ENCODE measurements around the gene TPGS1.
A peak's percentile ranks its signal among the peaks of the same experiment; 100 is the strongest.

TPGS1 gene

DNA sequence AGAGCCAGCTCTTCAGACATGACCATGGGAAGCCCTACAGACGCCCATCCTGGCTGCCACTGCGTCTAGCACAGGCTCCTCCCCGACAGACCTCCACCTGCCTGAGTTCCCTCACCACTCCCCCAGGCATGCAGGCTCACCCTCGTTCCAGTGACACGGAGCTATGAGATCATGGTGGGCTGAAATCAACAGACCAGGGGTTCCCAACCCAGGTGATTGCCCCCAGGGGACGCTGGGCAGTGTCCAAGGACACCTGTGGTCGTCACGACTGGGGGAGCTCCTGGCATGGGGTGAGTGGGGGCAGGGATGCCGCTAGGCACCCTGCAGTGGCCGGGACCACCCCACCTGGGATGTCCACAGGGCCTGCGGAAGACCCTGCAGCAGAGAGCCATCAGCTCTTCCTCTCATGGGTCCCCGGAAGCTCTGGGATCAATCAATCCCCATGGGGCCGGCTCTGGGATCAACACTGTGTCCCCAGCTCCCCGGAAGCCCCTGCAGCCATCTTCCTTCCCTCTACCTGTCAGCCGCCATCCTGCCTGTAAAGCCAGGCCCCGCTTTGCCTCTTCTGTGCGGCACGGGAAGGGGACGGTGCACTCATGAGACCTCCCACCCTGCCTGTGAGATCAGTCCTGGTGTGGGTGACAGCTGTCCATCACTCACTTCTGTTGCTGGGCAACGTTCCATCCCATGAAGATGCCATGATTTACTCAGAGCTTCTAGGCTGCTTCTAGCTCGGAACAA, 23.8 kb upstream of the TPGS1 start:
- in situ Hi-C loops (cut with MboI; ENCODE audit: low sequenced_read_pairs): no loop called here
- Histone ChIP-seq H3K9me3 (no peaks in the 10 kb centered on the region), H3K4me3 (no peak overlapping the region), H3K27me3 (ENCODE audit: low read depth) (peaks cover 4% of the 10 kb centered on the region; the same call in 1 of the 2 replicates), H3K4me1 (peaks cover 4% of the 10 kb centered on the region; the same call in 1 of the 2 replicates), H3K36me3 (replicated peaks) (peaks cover 1% of the 10 kb centered on the region; the same call in 1 of the 2 replicates)
- no peak for DNase-seq (ENCODE audit: low spot score in 2 of 2)

DNA sequence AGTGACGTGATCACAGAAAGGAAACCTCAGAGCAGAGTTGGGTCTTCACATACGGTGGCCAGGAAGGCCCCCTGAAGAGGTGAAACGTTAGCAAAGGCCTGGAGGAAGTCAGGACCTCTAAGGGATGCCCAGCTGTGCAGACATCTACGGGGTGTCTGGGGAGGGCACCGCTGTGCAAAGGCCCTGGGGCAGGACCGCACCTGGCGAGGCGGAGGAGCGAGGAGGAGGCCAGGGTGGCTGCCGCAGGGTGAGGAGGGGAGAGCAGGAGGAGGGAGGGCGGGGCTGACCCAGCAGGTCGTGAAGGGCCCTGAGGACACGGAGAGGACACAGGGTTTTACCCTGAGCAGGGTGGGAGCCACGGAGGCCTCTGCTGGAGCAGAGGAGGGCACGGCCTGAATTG, 22.8 kb upstream of the TPGS1 start:
- peaks cover 4% of the 10 kb centered on the region; the same call in 1 of the 2 replicates for H3K4me1 ChIP-seq
- peak in 1 of 2 experiments; percentile 10 for DNase-seq (ENCODE audit: low spot score in 2 of 2)
- peaks cover 4% of the 10 kb centered on the region; the same call in 1 of the 2 replicates for H3K27me3 ChIP-seq (ENCODE audit: low read depth)
- no peaks in the 10 kb centered on the region for H3K9me3 ChIP-seq
- in situ Hi-C loops (cut with MboI; ENCODE audit: low sequenced_read_pairs): no loop called here
- peaks cover 4% of the 10 kb centered on the region; the same call in 1 of the 2 replicates for H3K36me3 ChIP-seq (replicated peaks)
- no peak overlapping the region for H3K4me3 ChIP-seq

DNA sequence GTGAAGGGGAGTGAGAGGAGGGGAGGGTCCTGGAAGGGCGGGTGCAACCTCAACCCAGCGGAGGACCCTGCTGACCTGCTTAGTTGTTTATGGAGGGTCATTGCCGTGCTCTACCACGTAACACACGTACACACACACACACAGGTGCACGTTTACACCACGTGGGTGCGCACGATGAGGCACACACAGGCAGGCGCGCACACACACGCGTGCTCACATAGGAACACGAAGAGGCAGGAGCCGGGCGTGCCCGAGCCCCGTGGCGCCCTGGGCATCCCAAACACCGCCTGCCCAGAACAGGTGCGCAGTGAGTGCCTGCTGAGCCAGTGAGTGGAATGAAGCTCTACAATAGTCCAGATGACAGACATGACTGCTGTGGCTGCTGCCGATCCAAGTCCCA, 22.2 kb upstream of the TPGS1 start:
- in situ Hi-C loops (cut with MboI; ENCODE audit: low sequenced_read_pairs): no loop called here
- peaks cover 5% of the 10 kb centered on the region; the same call in 1 of the 2 replicates for H3K4me1 ChIP-seq
- H3K36me3 ChIP-seq (replicated peaks): peaks cover 4% of the 10 kb centered on the region; the same call in 1 of the 2 replicates
- no peak for DNase-seq (ENCODE audit: low spot score in 2 of 2)
- H3K4me3 ChIP-seq: no peak overlapping the region
- peaks cover 4% of the 10 kb centered on the region; the same call in 1 of the 2 replicates for H3K27me3 ChIP-seq (ENCODE audit: low read depth)
- no peaks in the 10 kb centered on the region for H3K9me3 ChIP-seq

DNA sequence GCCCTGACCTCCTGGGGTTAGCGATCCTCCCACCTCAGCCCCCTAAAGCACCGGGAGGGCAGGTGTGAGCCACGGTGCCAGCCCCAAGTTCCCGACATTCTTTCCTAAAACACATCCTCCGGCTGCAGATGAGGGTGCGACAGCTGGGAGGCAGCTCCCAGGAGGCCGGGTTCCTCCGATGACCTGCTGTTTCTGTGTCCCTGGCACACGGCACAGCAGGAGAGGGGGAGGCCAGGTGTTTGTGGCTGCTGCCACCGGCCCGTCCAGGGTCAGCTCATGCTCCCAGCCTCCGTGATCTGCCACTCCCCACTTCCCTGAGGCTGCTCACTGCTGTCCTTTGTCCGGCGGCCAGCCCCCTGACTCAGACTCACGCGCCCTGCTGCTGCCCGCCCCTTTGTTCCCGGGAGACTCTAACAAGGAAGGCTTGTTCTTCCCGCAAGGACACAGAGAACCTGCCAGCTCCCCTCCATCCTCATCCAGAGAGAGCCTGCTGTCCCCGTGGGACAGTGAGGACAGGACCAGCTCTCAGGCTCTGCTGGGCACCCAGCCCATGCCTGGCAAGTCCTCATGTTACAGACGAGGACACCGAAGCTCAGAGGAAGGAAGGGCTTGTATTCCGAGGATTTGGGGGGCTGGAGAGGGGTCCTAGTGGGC, 21.6 kb upstream of the TPGS1 start:
- Histone ChIP-seq H3K36me3 (replicated peaks) (peaks cover 4% of the 10 kb centered on the region; the same call in 1 of the 2 replicates), H3K27me3 (ENCODE audit: low read depth) (peaks cover 4% of the 10 kb centered on the region; the same call in 1 of the 2 replicates), H3K4me3 (no peak overlapping the region), H3K9me3 (no peaks in the 10 kb centered on the region), H3K4me1 (peaks cover 5% of the 10 kb centered on the region; the same call in 1 of the 2 replicates)
- in situ Hi-C loops (cut with MboI; ENCODE audit: low sequenced_read_pairs): no loop called here
- DNase-seq (ENCODE audit: low spot score in 2 of 2): no peak

DNA sequence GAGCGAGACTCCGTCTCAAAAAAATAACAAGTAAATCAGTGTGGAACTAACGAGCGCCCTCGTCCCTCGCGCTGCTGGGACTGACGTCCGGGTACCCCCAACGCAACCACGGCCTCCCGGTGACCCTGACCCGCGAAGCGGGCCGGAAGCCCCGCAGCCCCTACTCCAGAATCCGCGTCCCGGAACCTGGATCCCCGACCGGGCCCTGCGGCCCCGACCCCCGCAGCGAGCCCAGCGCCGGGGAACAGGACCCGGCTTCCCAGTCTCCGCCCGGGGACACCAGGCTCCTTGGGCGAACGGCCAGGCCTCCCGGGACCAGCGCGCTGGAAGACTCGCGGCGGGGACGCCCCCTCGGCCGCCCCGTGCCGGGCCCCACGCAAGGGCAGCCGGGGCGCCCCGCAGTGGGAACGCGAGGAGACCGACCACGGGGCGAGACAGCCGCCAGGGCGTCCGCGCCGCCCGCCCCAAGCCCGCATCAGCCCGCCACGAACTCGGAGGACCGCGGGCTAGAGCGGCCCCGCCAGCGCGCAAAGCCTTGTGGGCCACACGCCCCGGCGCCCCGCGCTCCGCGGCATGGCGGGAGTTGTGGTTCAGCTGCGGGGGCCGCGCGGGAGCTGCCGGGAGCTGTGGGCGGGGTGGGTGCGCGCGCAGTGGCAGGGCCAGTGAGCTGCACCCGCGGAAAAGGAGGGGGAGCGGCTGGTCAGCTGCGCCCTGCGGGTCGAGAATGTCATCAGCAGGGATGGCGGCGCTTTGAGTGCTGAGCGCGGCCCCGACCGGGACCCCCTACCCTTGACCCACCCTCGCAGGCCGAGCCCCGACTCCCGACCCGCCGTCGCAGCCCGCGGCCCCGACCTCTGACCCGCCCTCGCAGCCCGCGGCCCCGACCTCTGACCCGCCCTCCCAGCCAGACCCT, 18.5 kb upstream of the TPGS1 start:
- in situ Hi-C loops (cut with MboI; ENCODE audit: low sequenced_read_pairs): no loop called here
- Histone ChIP-seq H3K9me3 (no peaks in the 10 kb centered on the region), H3K4me1 (peaks cover 5% of the 10 kb centered on the region; the same call in 1 of the 2 replicates), H3K36me3 (replicated peaks) (peaks cover 4% of the 10 kb centered on the region; the same call in 1 of the 2 replicates), H3K4me3 (peak overlapping the region; percentile 89), H3K27me3 (ENCODE audit: low read depth) (peaks cover 4% of the 10 kb centered on the region; the same call in 1 of the 2 replicates)
- DNase-seq (ENCODE audit: low spot score in 2 of 2): peak; percentile 91 to 97

DNA sequence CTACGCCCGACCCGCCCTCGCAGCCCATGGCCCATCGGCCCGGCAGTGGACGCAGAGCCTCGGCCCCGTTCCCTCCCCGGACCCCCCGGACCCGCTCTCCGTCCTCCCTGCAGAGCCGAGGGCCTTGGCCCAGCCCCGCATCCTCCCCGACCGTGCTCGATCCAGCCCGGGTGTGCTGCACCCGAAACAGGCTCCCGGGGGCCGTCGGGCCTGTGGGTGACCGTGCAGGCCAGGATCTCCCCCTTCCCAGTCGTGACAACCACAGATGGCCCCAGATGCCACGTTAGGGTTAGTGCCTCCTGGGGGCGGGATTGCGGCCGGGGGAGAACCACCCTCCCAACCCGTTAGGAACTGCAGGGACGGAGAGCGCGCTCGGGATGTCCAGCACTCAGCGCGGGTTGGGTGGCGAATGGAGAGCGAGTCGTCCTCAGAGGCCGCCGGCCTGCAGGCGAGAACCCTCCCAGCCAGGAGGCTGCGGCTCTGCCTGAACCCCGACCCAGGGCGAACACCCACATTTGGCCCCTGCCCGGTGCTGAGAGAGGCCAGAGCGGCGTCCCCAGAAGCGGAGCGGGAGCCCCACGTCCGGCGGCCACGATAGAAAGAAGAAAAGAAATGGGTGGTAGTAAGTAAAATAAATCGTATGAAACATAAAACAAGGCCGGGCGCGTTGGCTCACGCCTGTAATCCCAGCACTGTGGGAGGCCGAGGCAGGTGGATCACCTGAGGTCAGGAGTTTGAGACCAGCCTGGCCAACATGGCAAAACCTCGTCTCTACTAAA, 17.7 kb upstream of the TPGS1 start:
- peaks cover 5% of the 10 kb centered on the region; the same call in 1 of the 2 replicates for H3K4me1 ChIP-seq
- DNase-seq (ENCODE audit: low spot score in 2 of 2): peak in 1 of 2 experiments; percentile 52
- no peaks in the 10 kb centered on the region for H3K9me3 ChIP-seq
- peak overlapping the region; percentile 89 for H3K4me3 ChIP-seq
- H3K27me3 ChIP-seq (ENCODE audit: low read depth): peaks cover 4% of the 10 kb centered on the region; the same call in 1 of the 2 replicates
- in situ Hi-C loops (cut with MboI; ENCODE audit: low sequenced_read_pairs): no loop called here
- peaks cover 4% of the 10 kb centered on the region; the same call in 1 of the 2 replicates for H3K36me3 ChIP-seq (replicated peaks)

DNA sequence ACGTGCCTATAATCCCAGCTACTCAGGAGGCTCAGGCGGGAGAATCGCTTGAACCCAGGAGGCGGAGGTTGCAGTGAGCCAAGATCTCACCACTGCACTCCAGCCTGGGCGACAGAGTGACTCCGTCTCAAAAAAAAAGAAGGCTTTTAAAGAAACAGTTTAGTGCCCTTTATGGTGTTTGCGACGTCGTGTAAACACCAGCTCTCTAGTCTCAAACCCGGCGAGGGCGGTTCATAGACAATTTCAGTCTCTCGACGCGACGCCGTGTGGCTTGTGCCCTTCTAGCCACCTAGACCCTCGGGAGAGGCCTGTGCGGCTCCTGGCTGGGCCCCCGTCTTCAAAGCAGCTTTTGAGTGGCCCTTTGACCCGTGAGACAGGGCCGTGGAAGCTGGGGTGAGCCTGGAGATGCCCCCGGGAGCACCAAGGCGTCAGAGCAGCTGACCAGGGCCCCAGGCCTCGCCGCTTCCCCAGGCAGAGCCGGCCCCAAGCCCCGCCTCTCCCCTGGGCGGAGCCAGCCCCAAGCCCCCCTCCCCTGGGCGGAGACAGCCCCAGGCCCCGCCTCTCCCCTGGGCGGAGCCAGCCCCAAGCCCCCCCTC, 16.1 kb upstream of the TPGS1 start:
- peak; percentile 2 to 50 for DNase-seq (ENCODE audit: low spot score in 2 of 2)
- H3K27me3 ChIP-seq (ENCODE audit: low read depth): no peaks in the 10 kb centered on the region
- H3K9me3 ChIP-seq: no peaks in the 10 kb centered on the region
- no peak overlapping the region for H3K4me3 ChIP-seq
- peaks cover 4% of the 10 kb centered on the region; the same call in 1 of the 2 replicates for H3K36me3 ChIP-seq (replicated peaks)
- in situ Hi-C loops (cut with MboI; ENCODE audit: low sequenced_read_pairs): no loop called here
- peaks cover 5% of the 10 kb centered on the region; the same call in 1 of the 2 replicates for H3K4me1 ChIP-seq

DNA sequence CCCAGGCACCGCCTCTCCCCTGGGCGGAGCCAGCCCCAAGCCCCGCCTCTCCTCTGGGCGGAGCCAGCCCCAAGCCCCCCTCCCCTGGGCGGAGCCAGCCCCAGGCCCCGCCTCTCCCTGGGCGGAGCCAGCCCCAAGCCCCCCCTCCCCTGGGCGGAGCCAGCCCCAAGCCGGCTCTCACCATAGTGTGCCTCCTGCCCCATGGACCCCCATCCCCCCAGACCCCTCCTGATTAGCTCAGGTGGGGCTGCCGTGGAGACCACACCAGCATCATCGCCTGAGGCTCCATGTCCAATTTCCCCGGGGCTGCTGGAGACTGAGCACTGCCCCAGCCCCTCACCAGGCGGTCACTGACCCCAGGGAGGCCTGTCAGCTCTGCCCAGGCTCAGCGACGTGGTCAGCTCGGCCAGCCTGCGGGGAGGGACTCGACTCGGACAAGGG, 15.2 kb upstream of the TPGS1 start:
- DNase-seq (ENCODE audit: low spot score in 2 of 2): peak in 1 of 2 experiments; percentile 42
- Histone ChIP-seq H3K36me3 (replicated peaks) (peaks cover 4% of the 10 kb centered on the region; the same call in 1 of the 2 replicates), H3K4me3 (no peak overlapping the region), H3K27me3 (ENCODE audit: low read depth) (no peaks in the 10 kb centered on the region), H3K9me3 (no peaks in the 10 kb centered on the region), H3K4me1 (peaks cover 5% of the 10 kb centered on the region; the same call in 1 of the 2 replicates)
- in situ Hi-C loops (cut with MboI; ENCODE audit: low sequenced_read_pairs): no loop called here

DNA sequence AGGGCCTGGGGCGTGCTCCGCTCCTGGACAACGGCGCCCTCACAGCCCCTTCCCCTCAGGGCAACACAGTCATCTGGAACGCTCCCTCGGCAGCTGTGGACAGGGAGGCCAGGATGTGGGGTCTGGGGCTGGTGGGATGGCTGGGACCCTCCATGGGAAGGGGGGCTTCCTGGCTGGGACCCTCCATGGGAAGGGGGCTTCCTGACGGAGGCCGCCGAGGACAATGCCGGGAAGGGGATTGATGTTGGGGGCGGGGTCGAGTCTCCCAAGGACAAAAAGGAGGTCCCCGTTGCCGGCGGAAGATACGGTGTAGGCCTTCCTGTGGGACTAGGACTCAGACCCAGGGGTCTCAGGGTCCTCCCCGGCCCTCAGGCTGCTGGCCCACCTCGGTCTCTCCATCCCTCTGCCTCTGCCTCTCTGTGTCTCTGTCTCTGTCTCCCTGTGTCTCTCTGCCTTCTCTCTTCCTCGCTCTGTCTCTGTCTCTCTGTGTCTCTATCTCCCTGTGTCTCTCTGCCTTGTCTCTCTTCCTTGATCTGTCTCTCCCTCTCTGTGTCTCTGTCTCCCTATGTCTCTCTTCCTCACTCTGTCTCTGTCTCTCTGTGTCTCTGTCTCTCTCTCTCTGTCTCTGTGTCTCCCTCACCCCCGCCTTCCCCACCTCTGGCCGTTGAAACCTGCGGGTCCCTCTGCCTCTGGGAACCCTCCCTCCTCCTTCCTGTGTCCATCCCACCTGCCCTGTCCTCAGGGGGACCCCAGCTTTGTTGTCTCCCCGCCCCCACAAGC, 13.7 kb upstream of the TPGS1 start:
- Histone ChIP-seq H3K4me1 (peaks cover 5% of the 10 kb centered on the region; the same call in 1 of the 2 replicates), H3K4me3 (no peak overlapping the region), H3K36me3 (replicated peaks) (peaks cover 2% of the 10 kb centered on the region; the same call in 1 of the 2 replicates), H3K27me3 (ENCODE audit: low read depth) (peaks cover 8% of the 10 kb centered on the region), H3K9me3 (no peaks in the 10 kb centered on the region)
- no peak for DNase-seq (ENCODE audit: low spot score in 2 of 2)
- in situ Hi-C loops (cut with MboI; ENCODE audit: low sequenced_read_pairs): no loop called here

DNA sequence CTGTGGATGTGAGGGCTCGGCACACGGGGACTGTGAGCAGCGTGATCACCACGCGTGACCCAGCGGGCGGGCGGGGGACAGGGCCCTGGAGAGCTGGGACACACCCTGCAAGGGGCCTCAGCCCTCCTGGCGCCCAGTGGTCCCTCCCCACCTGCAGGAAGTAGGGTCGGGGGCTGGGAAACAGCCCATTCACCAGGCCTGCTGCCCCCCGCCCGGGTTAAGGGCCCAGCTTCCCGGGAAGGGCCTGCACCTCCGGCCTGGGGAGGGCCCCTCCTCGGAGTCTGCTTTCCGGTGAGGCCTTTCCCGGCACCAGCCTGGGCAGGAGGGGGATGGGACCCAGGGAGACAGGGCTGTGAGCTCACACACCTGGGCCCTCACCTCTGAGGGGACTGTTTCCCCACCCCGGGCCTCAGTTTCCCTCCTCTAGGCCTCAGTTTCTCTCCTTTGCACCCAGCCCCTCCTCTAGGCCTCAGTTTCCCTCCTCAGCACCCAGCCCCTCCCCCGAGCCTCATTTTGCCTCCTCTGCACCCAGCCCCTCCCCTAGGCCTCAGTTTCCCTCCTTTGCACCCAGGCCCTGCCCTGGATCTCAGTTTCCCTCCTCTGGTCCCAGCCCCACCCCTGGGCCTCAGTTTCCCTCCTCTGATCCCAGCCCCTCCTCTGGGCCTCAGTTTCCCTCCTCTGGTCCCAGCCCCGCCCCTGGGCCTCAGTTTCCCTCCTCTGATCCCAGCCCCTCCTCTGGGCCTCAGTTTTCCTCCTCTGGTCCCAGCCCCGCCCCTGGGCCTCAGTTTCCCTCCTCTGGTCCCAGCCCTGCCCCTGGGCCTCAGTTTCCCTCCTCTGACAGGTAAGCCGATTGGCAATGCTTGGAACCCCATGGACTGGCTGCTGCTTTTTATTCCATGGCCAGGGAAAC, 12.9 kb upstream of the TPGS1 start:
- H3K9me3 ChIP-seq: no peaks in the 10 kb centered on the region; the same call in 1 of the 2 replicates
- peaks cover 5% of the 10 kb centered on the region; the same call in 1 of the 2 replicates for H3K4me1 ChIP-seq
- H3K36me3 ChIP-seq (replicated peaks): no peaks in the 10 kb centered on the region
- no peak overlapping the region for H3K4me3 ChIP-seq
- no peak for DNase-seq (ENCODE audit: low spot score in 2 of 2)
- in situ Hi-C loops (cut with MboI; ENCODE audit: low sequenced_read_pairs): no loop called here
- H3K27me3 ChIP-seq (ENCODE audit: low read depth): peaks cover 10% of the 10 kb centered on the region

DNA sequence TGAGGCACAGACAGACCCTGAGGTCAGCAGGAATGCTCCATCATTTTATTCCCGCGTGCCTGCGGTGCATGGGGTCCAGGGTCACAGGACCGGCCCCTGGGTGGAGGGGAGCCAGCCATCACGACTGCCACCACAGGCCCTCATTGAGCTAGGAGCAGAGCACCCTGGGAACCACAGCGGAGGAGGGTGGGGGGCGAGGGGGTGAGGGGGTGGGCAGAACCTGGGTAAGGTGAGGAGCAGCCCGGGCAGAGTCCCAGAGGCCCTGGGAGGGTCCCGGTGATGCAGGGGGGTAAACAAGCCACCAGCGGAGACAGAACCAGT, 12.3 kb upstream of the TPGS1 start:
- peaks cover under 1% of the 10 kb centered on the region; the same call in 1 of the 2 replicates for H3K4me1 ChIP-seq
- in situ Hi-C loops (cut with MboI; ENCODE audit: low sequenced_read_pairs): no loop called here
- no peaks in the 10 kb centered on the region; the same call in 1 of the 2 replicates for H3K9me3 ChIP-seq
- no peak overlapping the region for H3K4me3 ChIP-seq
- no peak for DNase-seq (ENCODE audit: low spot score in 2 of 2)
- no peaks in the 10 kb centered on the region for H3K36me3 ChIP-seq (replicated peaks)
- peaks cover 10% of the 10 kb centered on the region for H3K27me3 ChIP-seq (ENCODE audit: low read depth)

All from HAP-1 (cell line).